H1 (cell line): ENCODE results near the gene ADM2. TPM values are rescaled to one million over a fixed set of nuclear protein-coding genes. Genes with fewer than 3 reads are reported as not detected.

ENCODE experiments used
- GABPA ChIP-seq: IDR thresholded peaks from 2 replicates; pipeline ENCODE4 v1.6.1; 2011; ENCODE audit warnings: mild to moderate bottlenecking, low read length, moderate library complexity, borderline replicate concordance; ENCODE audit not compliant: insufficient read depth
- HDAC2 ChIP-seq, 2 experiments: fragments of 300-600 bp in 1 of 2; sonication (generic) in 1 of 2; IDR thresholded peaks; 2 replicates each; pipeline ENCODE4 v1.6.1; 2011 to 2012; ENCODE audit warnings: low read depth in 2 of 2, low read length in 2 of 2, mild to moderate bottlenecking in 2 of 2, moderate library complexity in 2 of 2, borderline replicate concordance in 1 of 2, inconsistent platforms in 1 of 2
- JUND ChIP-seq: IDR thresholded peaks from 2 replicates; pipeline ENCODE4 v1.6.1; 2011; ENCODE audit warnings: mild to moderate bottlenecking, improper control_type of control experiment, low read length
- RXRA ChIP-seq: IDR thresholded peaks from 2 replicates; pipeline ENCODE4 v1.6.1; 2011; ENCODE audit warnings: low read depth, mild to moderate bottlenecking, low read length, moderate library complexity; ENCODE audit not compliant: insufficient read depth
- SIRT6 ChIP-seq: IDR thresholded peaks from one replicate; pipeline ENCODE4 v1.7.1; 2012; ENCODE audit warnings: low read length, inconsistent platforms
- SP4 ChIP-seq: IDR thresholded peaks from 2 replicates; pipeline ENCODE4 v1.6.1; 2012; ENCODE audit warnings: low read length, inconsistent platforms
- SRF ChIP-seq: IDR thresholded peaks from 2 replicates; pipeline ENCODE4 v1.6.1; 2011; ENCODE audit warnings: mild to moderate bottlenecking, low read depth, low read length, moderate library complexity
- polyA plus RNA-seq, 7 experiments: library from polyadenylated mRNA; depleted of rRNA in 3 of 7; stranded (reverse) in 5 of 7; unstranded in 2 of 7; fragments of >200 nt in 5 of 7; fragments of 200-250 nt in 2 of 7; gene quantifications; 1 replicate in 5 of 7; 2 replicates in 1 of 7; 4 replicates in 1 of 7; pipeline versions ENCODE4 v1.2.1 to v1.2.3, GENCODE V29; 2011 to 2013; ENCODE audit warnings: missing spikeins in 2 of 7, mixed read lengths in 2 of 7
- total RNA-seq: library from RNA; stranded (reverse); fragmentation: NEBNext Ultra II Directional; extraction: Animal tissue kit (Norgen Biotek cat#: 25700); gene quantifications from 2 replicates; pipeline ENCODE4 v1.2.1, GENCODE V29; 2021

ADM2 gene
- total and polyA plus RNA-seq, 2 of the 8 experiments (the other 6 are each of a cell fraction or from before 2014, with no cell fraction given) = 3.3 to 7.5 TPM

DNA sequence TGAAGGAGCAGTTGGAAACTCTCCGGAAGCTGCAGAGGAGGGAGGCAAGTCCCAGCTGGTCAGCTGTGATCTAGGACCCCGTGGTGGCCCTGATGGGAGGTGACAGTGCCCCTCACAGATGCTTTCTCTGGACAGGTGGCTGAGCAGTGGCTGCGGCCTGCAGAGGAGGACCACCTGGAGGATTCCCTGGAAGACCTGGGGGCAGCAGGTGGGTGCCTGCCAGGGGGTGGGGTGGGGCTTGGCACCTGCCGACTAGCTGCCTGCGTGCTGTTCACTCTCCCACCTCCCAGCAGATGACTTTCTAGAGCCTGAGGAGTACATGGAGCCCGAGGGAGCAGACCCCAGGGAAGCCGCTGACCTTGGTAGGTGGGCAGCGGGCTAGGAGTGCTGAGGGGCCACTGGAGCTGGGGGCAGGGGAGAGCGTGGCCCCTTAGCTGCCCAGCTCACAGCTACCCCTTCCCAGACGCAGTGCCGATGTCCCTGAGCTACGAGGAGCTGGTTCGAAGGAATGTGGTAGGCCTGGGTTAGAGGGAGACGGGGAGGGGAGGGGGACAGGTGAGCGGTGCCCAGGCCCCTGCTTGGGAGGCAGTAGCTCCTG, 41.0 kb downstream of the ADM2 start (continued):
- no peak for TF ChIP-seq GABPA
- no peak for TF ChIP-seq SIRT6
- no peak for TF ChIP-seq SRF
- no peak for TF ChIP-seq RXRA
- no peak for TF ChIP-seq SP4
- no peak for TF ChIP-seq JUND
- TF ChIP-seq HDAC2 (IDR thresholded peaks at IDR 0.05; ENCODE audit: borderline replicate concordance in 1 of 2, low read depth in 2 of 2, low read length in 2 of 2) = no peak
